CD14-positive monocyte (primary cell): Measurements from ENCODE around the gene PTAR1. TPM values are rescaled to one million over a fixed set of nuclear protein-coding genes. Genes with fewer than 3 reads are reported as not detected.
A peak's percentile ranks its signal among the peaks of the same experiment; 100 is the strongest.

ENCODE experiments used
- DNase-seq, 3 donors: peaks; one replicate each; pipeline ENCODE4 v3.0.0-alpha.2; 2011 to 2022
- H2AFZ ChIP-seq: 2 replicates; pipeline ENCODE4 v1.6.0; 2012; ENCODE audit warnings: mild to moderate bottlenecking, low read depth, low read length, inconsistent platforms; ENCODE audit not compliant: insufficient read depth, poor library complexity, severe bottlenecking
- H3K27ac ChIP-seq, 2 donors: 1 replicate in 1 of 2; 2 replicates in 1 of 2; pipeline ENCODE4 v1.5.1; 2012 to 2013; ENCODE audit warnings: low read length in 2 of 2, control low read depth in 1 of 2, inconsistent platforms in 1 of 2, low read depth in 1 of 2, mild to moderate bottlenecking in 1 of 2
- H3K27me3 ChIP-seq, 2 donors: one replicate each; pipeline versions ENCODE4 v1.6.0 to v1.6.1; 2011 to 2013; ENCODE audit warnings: low read length in 2 of 2; ENCODE audit not compliant: control insufficient read depth in 2 of 2, insufficient read depth in 2 of 2
- H3K36me3 ChIP-seq, 2 donors: replicated peaks in 1 of 2; 1 replicate in 1 of 2; 2 replicates in 1 of 2; pipeline versions ENCODE4 v1.5.1 to v1.6.1; 2012 to 2013; ENCODE audit warnings: low read length in 2 of 2, control low read depth in 1 of 2, inconsistent platforms in 1 of 2, mild to moderate bottlenecking in 1 of 2; ENCODE audit not compliant: insufficient read depth in 2 of 2, control insufficient read depth in 1 of 2
- H3K4me1 ChIP-seq, 2 donors: 1 replicate in 1 of 2; 2 replicates in 1 of 2; pipeline versions ENCODE4 v1.5.1 to v1.6.1; 2012 to 2013; ENCODE audit warnings: low read length in 2 of 2, control low read depth in 1 of 2, inconsistent platforms in 1 of 2, mild to moderate bottlenecking in 1 of 2, moderate library complexity in 1 of 2; ENCODE audit not compliant: insufficient read depth in 2 of 2, control insufficient read depth in 1 of 2
- H3K4me2 ChIP-seq: replicated peaks from 2 replicates; pipeline ENCODE3; 2012; ENCODE audit warnings: low read length, moderate library complexity, mild to moderate bottlenecking; ENCODE audit not compliant: poor library complexity, severe bottlenecking; ENCODE audit errors: extremely low read depth
- H3K4me3 ChIP-seq, 3 experiments: fragments of 200-600 bp in 1 of 3; sonication (generic) in 1 of 3; replicated peaks in 1 of 3; 1 replicate in 2 of 3; 2 replicates in 1 of 3; pipeline ENCODE4 v1.5.1; 2011 to 2013; ENCODE audit warnings: low read length in 3 of 3, mild to moderate bottlenecking in 3 of 3, control low read depth in 2 of 3, low read depth in 2 of 3, inconsistent platforms in 1 of 3, moderate library complexity in 1 of 3
- H3K79me2 ChIP-seq: 2 replicates; pipeline ENCODE4 v1.6.0; 2012; ENCODE audit warnings: mild to moderate bottlenecking, control low read depth, inconsistent platforms, low read length, moderate library complexity; ENCODE audit not compliant: insufficient read depth
- H3K9ac ChIP-seq: 2 replicates; pipeline ENCODE4 v1.6.0; 2017; ENCODE audit warnings: low read length, mild to moderate bottlenecking; ENCODE audit not compliant: insufficient read depth, poor library complexity, severe bottlenecking
- H3K9me3 ChIP-seq, 2 donors: replicated peaks in 1 of 2; 1 replicate in 1 of 2; 2 replicates in 1 of 2; pipeline versions ENCODE4 v1.5.1 to v1.6.1; 2012 to 2013; ENCODE audit warnings: low read length in 2 of 2, control low read depth in 1 of 2; ENCODE audit not compliant: control insufficient read depth in 1 of 2, insufficient read depth in 1 of 2
- H4K20me1 ChIP-seq: 2 replicates; pipeline ENCODE4 v1.6.0; 2012; ENCODE audit warnings: mild to moderate bottlenecking, low read length, control low read depth, moderate library complexity; ENCODE audit not compliant: insufficient read depth
- H3K27ac Mint-ChIP-seq, 7 donors: one replicate each; pipeline ENCODE4 v1.8.0; 2020; ENCODE audit warnings: mild to moderate bottlenecking in 7 of 7, mixed read lengths in 7 of 7, moderate library complexity in 6 of 7, inconsistent platforms in 2 of 7
- H3K27me3 Mint-ChIP-seq, 3 donors: one replicate each; pipeline ENCODE4 v1.8.0; 2021 to 2022; ENCODE audit warnings: low read depth in 3 of 3, mild to moderate bottlenecking in 3 of 3, mixed read lengths in 3 of 3, moderate library complexity in 3 of 3, inconsistent platforms in 1 of 3
- H3K36me3 Mint-ChIP-seq, 2 donors: one replicate each; pipeline ENCODE4 v1.8.0; 2020; ENCODE audit warnings: mixed read lengths in 2 of 2, inconsistent platforms in 1 of 2, mild to moderate bottlenecking in 1 of 2
- H3K4me1 Mint-ChIP-seq: one replicate; pipeline ENCODE4 v1.8.0; 2020; ENCODE audit warnings: mild to moderate bottlenecking, mixed read lengths
- H3K4me3 Mint-ChIP-seq, 2 donors: one replicate each; pipeline ENCODE4 v1.8.0; 2020; ENCODE audit warnings: mild to moderate bottlenecking in 2 of 2, mixed read lengths in 2 of 2, moderate library complexity in 1 of 2
- H3K9me3 Mint-ChIP-seq, 7 donors: one replicate each; pipeline ENCODE4 v1.8.0; 2020 to 2022; ENCODE audit warnings: mixed read lengths in 7 of 7, mild to moderate bottlenecking in 6 of 7, moderate library complexity in 6 of 7, inconsistent platforms in 2 of 7
- CTCF ChIP-seq: fragments of 200-600 bp; IDR thresholded peaks from one replicate; pipeline ENCODE4 v1.8.0; 2022; ENCODE audit warnings: antibody characterized with exemption, mild to moderate bottlenecking
- WGBS: methylation state at CpG from one replicate; pipeline ENCODE4 v1.1.5; 2013; ENCODE audit warnings: missing lambda C conversion rate; ENCODE audit not compliant: insufficient coverage; 5-methylcytosine and 5-hydroxymethylcytosine counted together
- intact Hi-C, 2 donors: fragments of 100-400 bp; cut with micrococcal nuclease; formaldehyde crosslinking; loops; one replicate each; pipeline versions ENCODE4 v1.15.0 to v1.15.1; 2023
- polyA plus RNA-seq, 3 donors: library from polyadenylated mRNA; depleted of rRNA in 1 of 3; unstranded in 2 of 3; stranded (reverse) in 1 of 3; fragments of 300-500 nt in 2 of 3; fragments of >200 nt in 1 of 3; fragmentation: Illumina TruSeq in 2 of 3; gene quantifications; 1 replicate in 2 of 3; 2 replicates in 1 of 3; pipeline ENCODE4 v1.2.3, GENCODE V29; 2012 to 2021

The PTAR1 gene
- polyA plus RNA-seq, 3 donors = 12.3 to 24.6 (median 13.4) TPM

- Mint-ChIP-seq H3K4me3 (no peak overlapping the region), H3K36me3 (peaks cover under 1 to 4% of the 10 kb centered on the region in 2 donors), H3K27ac (no peak overlapping the region), H3K9me3 (no peaks in the 10 kb centered on the region), H3K4me1 (peaks cover 15% of the 10 kb centered on the region), H3K27me3 (peaks cover 0 to 4% (median 0%) of the 10 kb centered on the region in 3 donors)
- H3K9ac ChIP-seq = no peak overlapping the region
- no peak overlapping the region for H3K27ac ChIP-seq
- DNase-seq = no peak
- H3K4me3 ChIP-seq = no peak overlapping the region
- TF ChIP-seq CTCF = no peak
- WGBS = no CpG with 5 or more reads among the region's 1 CpG
- H3K27me3 ChIP-seq = no peaks in the 10 kb centered on the region
- no peak overlapping the region for H3K4me2 ChIP-seq
- no peaks in the 10 kb centered on the region for H3K9me3 ChIP-seq
- peaks cover 19% of the 10 kb centered on the region for H3K79me2 ChIP-seq
- intact Hi-C loops = no loop called here
- no peaks in the 10 kb centered on the region for H3K36me3 ChIP-seq
- H4K20me1 ChIP-seq = no peaks in the 10 kb centered on the region
- H3K4me1 ChIP-seq = peaks cover 14 to 16% of the 10 kb centered on the region in 2 donors
- H2AFZ ChIP-seq = peak overlapping the region; percentile 23
Measured at GRCh38 chr9:69762527-69762926, 2.7 kb upstream of the PTAR1 start.

- Mint-ChIP-seq H3K36me3 (peaks cover 5% of the 10 kb centered on the region in 2 donors), H3K9me3 (no peaks in the 10 kb centered on the region), H3K27ac (peak overlapping the region; percentile 90 to 96 (median 94)), H3K4me3 (peak overlapping the region; percentile 81 to 93), H3K4me1 (peaks cover 19% of the 10 kb centered on the region), H3K27me3 (peaks cover 0 to 4% (median 0%) of the 10 kb centered on the region in 3 donors)
- H3K79me2 ChIP-seq = peaks cover 42% of the 10 kb centered on the region
- intact Hi-C loops = no loop called here
- H3K9me3 ChIP-seq = no peaks in the 10 kb centered on the region
- no peak for DNase-seq
- peak overlapping the region; percentile 50 to 90 (median 64) for H3K4me3 ChIP-seq
- peak overlapping the region; percentile 86 to 93 for H3K27ac ChIP-seq
- H4K20me1 ChIP-seq = peaks cover 14% of the 10 kb centered on the region
- 6% methylated on average over 3 of the region's 7 CpGs for WGBS
- peaks cover 14 to 16% of the 10 kb centered on the region in 2 donors for H3K4me1 ChIP-seq
- H2AFZ ChIP-seq = peak overlapping the region; percentile 97
- no peak for TF ChIP-seq CTCF
- peak overlapping the region; percentile 87 for H3K4me2 ChIP-seq
- peak overlapping the region; percentile 47 for H3K9ac ChIP-seq
- H3K27me3 ChIP-seq = no peaks in the 10 kb centered on the region
- H3K36me3 ChIP-seq = no peaks in the 10 kb centered on the region
Measured at GRCh38 chr9:69760278-69760610, 433 bp upstream of the PTAR1 start.
